Liver (tissue), 3 donors: Measurements from ENCODE around the gene SLC26A4.

Experiments used
- SP1 ChIP-seq: IDR thresholded peaks from 2 replicates; pipeline ENCODE4 v1.6.1; 2018; ENCODE audit warnings: antibody characterized with exemption, mild to moderate bottlenecking
- TF ChIP-seq, protein P1 (sequence below): fragments of 150-350 bp; IDR thresholded peaks from 2 replicates; pipeline ENCODE4 v1.5.1; 2017; ENCODE audit warnings: improper control_type of control experiment, low read depth, low read length; ENCODE audit not compliant: missing input control
- donor health status: healthy.
- donor health status: healthy.

DNA sequence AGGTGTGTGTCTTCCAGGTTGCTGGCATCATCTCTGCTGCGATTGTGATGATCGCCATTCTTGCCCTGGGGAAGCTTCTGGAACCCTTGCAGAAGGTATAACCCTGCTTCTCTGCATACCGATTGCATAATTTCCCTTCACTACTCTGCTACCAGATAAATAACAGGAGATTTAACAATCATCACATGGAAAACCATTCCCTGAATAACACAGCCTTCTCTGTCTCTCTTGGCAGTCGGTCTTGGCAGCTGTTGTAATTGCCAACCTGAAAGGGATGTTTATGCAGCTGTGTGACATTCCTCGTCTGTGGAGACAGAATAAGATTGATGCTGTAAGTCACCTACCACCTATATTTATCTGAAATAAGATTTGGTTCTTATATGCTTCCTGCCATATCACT, 33.8 kb downstream of the SLC26A4 start:
- TF ChIP-seq, protein P1, sequence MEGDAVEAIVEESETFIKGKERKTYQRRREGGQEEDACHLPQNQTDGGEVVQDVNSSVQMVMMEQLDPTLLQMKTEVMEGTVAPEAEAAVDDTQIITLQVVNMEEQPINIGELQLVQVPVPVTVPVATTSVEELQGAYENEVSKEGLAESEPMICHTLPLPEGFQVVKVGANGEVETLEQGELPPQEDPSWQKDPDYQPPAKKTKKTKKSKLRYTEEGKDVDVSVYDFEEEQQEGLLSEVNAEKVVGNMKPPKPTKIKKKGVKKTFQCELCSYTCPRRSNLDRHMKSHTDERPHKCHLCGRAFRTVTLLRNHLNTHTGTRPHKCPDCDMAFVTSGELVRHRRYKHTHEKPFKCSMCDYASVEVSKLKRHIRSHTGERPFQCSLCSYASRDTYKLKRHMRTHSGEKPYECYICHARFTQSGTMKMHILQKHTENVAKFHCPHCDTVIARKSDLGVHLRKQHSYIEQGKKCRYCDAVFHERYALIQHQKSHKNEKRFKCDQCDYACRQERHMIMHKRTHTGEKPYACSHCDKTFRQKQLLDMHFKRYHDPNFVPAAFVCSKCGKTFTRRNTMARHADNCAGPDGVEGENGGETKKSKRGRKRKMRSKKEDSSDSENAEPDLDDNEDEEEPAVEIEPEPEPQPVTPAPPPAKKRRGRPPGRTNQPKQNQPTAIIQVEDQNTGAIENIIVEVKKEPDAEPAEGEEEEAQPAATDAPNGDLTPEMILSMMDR: no peak
- no peak for TF ChIP-seq SP1
